COR-L47 (cell line): ENCODE data around the gene RGMA.

Experiments used
- DNase-seq: peaks from one replicate; lab custom pipeline; 2025; lab: John Stamatoyannopoulos, UW

RGMA gene

DNA sequence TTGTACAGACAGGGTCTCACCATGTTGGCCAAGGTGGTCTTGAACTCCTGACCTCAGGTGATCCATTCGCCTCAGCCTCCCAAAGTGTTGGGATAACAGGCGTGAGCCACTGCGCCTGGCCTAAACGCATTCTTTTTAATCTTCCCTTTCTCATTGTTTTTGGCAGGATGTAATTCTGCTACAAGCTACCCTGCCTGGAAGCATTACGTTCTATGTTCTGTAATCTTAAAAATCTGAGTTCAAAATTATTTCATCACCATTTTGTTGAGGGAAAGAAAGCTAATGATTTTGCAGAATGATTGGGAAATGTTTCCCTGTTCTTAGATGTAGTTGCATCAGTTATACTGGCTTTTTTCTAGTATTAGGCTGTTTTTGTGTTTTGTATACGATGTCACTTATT lies 71.5 kb downstream of the RGMA start:
- DNase-seq: no peak

DNA sequence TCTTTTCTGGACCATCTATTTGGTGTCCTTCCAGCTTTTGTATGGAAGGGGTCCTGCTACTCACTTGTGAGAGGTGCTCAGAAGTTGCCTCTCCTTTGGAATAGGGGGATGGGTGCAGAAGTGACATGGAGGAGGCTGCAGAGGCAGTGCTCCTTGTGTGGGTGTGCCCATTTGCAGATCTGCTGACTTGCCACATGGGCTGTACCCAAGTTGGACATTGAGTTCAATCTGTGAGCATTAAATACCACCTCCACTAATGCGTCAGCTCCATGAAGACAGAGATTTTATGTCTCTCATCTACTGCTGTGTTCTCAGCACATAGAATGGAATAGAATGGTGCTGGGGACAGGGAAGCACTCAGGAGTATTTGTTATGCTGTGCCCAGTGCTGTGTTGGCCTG lies 76.2 kb downstream of the RGMA start:
- no peak for DNase-seq

DNA sequence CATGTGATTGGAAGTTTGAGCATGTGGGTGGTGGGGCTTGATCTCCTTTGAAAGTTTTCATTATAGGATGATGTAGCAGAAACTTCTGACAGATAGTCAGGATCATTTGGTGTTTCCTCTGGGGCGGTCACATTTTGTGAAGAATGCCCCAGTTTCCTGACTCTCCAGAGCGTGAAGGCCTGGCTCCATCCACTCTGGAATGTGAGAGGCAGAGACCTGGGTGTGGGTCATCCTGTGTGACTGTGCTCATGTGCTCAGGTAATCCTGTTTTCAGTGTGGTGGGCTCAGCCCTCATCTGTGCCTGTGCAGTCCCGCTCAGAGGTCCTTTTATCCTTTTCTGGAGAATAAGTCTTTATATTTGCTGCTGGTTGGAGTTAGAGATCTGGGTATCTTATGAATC lies 81.0 kb downstream of the RGMA start:
- DNase-seq: no peak

DNA sequence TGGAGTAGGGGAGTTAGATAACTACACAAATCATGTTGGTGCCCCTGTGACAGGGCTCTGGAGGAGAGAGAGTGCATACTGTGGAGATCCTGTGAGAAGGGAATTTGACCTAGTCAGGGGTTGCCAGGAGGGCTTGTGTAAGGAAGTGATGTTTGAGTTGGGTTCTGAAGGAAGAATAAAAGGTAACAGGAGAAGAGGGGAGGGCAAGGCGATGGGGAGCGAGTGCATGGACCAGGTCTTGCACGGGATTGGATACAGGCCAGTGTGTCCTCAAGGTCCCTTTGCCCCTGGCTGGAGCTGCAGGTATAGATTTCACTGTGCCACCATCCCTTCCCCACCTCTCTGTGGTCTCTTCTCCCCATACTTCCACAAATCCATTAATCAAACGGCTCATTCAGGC lies 83.9 kb downstream of the RGMA start:
- no peak for DNase-seq

DNA sequence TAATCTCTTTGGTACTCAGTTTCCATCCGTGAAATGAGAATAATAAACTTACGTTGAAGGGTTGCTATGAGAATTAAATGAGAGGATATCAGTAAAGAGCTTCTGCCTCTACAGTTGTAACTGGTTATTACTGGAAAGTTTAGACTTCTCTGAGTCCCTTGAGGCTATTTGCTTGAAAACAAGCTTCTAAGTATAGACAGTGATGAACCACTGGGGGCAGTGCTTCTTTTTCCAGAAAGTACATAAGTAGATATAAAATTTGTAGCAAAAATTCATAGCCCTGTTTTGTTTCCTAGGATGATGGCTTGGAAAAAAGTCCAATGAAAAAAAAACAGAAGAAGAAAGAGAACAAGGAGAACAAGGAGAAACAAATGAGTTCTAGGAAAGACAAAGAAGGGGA lies 87.1 kb downstream of the RGMA start:
- DNase-seq: no peak

DNA sequence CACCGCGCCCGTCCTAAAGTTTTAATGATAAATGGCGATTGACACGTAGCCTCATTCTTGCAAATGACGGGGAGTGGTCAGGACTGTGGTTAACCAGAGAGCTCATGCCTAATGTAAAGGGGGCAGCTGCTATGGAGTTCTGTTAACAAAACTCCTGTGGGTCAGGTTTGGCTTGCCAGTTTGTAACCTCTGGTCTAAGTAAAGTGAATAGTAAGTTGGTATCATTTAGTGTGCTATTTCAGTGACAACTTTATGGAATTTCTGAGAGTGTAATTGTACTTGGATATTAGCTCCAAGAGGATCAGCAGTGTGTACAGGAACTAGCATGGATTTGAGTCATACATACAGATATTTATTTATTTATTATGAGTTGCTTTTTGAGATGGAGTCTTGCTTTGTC lies 87.9 kb downstream of the RGMA start:
- no peak for DNase-seq

DNA sequence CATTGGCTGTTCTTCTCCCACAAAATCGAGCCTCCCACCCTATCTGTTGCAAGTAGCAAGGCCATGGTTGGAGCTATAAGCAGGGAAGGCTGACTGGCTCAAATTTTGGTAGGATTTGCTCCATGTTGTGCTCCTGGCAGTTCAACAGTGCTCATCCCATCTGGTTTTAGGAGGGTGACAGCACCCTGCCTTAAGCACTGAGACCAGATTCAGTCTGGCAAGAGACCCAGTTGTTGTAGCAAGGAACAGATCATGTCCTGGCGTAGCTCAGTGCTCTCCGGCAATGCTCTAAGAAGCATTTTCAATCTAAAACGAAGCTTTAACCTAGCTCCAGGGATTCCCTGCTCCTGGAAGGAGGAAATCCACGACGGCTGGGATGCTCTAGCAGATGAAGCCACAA lies 91.2 kb downstream of the RGMA start:
- DNase-seq: no peak

DNA sequence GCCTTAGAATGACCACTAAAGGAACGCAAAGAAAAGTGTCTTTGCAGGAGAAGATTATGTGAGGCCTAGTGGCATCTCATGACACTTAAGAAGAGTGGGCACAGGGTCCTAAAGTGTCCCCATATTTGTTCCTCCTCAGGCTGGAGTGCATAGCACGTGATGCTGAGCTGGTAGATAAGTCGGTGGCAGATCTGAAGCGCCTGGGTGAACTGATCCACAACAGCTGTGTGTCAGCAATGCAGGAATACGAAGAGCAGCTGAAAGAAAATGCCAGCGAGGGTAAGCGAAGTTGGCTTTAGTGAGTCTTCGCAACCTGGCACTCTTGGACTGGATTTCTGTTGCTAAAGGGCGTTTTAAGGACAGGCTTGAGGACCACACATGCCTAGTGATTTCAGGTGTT lies 96.3 kb downstream of the RGMA start:
- no peak for DNase-seq

DNA sequence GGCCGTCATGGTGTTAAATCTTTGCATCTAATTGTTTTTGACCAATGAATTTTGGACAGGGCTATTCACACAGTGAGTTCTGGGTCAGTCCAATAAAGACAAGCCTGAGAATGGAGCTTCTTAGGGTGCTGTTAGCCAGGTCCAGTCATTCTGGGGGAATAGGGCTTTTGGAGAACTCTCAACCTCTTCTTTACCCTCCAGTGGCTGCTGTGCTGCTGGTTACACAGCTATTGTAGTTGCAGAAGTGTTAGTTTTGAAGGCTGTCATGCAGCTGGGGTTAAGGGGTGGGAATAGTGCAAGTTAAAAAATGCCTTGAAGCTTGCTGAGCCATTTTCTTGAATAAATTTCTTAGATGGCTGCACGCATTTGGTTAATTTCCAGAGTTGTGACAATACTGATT lies 99.0 kb downstream of the RGMA start:
- no peak for DNase-seq

DNA sequence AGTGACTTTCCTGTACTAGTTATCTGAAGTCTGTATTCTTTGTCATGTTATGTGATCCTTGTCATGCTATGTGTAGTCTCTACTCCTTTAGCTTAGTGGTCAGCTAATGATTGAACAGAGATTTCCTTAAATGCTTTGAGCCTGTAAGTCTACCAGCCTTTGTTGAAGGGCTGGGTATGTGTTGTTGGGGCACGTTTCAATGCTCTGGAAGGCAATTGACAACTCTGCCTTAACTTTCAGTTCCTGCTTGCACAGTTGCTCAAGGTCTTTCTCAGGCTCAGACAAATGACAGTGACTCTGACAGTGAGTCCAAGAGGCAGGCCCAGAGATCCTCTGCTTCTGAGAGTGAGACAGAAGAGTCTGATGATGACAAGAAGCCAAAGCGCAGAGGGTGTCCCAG lies 99.5 kb downstream of the RGMA start:
- DNase-seq: no peak
